Activated T-cell treated with anti-CD3 and anti-CD28 coated beads for 48 hours (primary cell): ENCODE results near the gene HJURP.

Experiments
- DNase-seq: peaks from one replicate; pipeline ENCODE4 v3.0.0-alpha.2; 2020; ENCODE audit warnings: low read depth

The HJURP gene

GRCh38 chr2:233791883-233792329, 62.4 kb downstream of the HJURP start:
- no peak for DNase-seq

- DNase-seq: no peak
Measured at GRCh38 chr2:233791151-233791882, 63.0 kb downstream of the HJURP start.

GRCh38 chr2:233789554-233789953, 64.8 kb downstream of the HJURP start:
- no peak for DNase-seq
